ENCODE data around the gene SLC51A.
"Not testable (repeated sequence)": the region's sequence is repeated elsewhere in the genome, so short reads cannot be mapped to it uniquely, and the experiment has no call there.

SLC51A gene

GRCh38 chr3:196240424-196240823 is 24.1 kb downstream of the SLC51A start:
- WGBS (ENCODE audit: insufficient coverage, insufficient read length) = no CpG with 5 or more reads among the region's 4 CpGs
- H3K4me3 ChIP-seq (ENCODE audit: low read length) = no peak overlapping the region
- no peaks in the 10 kb centered on the region for H3K4me1 ChIP-seq (ENCODE audit: control insufficient read depth, insufficient read depth, low read length)
- no peaks in the 10 kb centered on the region for H3K9me3 ChIP-seq (ENCODE audit: control insufficient read depth, insufficient read depth, low read length)
- DNase-seq (ENCODE audit: low read depth, low spot score) = no peak
- peaks cover 3% of the 10 kb centered on the region; the same call in 1 of the 2 replicates for H3K36me3 ChIP-seq (ENCODE audit: control insufficient read depth, insufficient read depth, low read length)
- H3K27me3 ChIP-seq (ENCODE audit: control insufficient read depth, insufficient read depth, low read length) = no peaks in the 10 kb centered on the region
- H3K27ac ChIP-seq (ENCODE audit: low read length) = no peak overlapping the region

- no peak overlapping the region for H3K4me3 ChIP-seq (ENCODE audit: low read length)
- no peak overlapping the region for H3K27ac ChIP-seq (ENCODE audit: low read length)
- H3K27me3 ChIP-seq (ENCODE audit: control insufficient read depth, insufficient read depth, low read length) = no peaks in the 10 kb centered on the region
- DNase-seq (ENCODE audit: low read depth, low spot score) = no peak
- no peaks in the 10 kb centered on the region for H3K4me1 ChIP-seq (ENCODE audit: control insufficient read depth, insufficient read depth, low read length)
- no peaks in the 10 kb centered on the region for H3K9me3 ChIP-seq (ENCODE audit: control insufficient read depth, insufficient read depth, low read length)
- WGBS (ENCODE audit: insufficient coverage, insufficient read length) = no CpG with 5 or more reads among the region's 8 CpGs
- peaks cover 3% of the 10 kb centered on the region; the same call in 1 of the 2 replicates for H3K36me3 ChIP-seq (ENCODE audit: control insufficient read depth, insufficient read depth, low read length)
Measured at GRCh38 chr3:196241704-196242103, 25.4 kb downstream of the SLC51A start.

GRCh38 chr3:196244166-196244565 is 27.8 kb downstream of the SLC51A start:
- H3K27ac ChIP-seq (ENCODE audit: low read length); H3K4me1 ChIP-seq (ENCODE audit: control insufficient read depth, insufficient read depth, low read length); H3K9me3 ChIP-seq (ENCODE audit: control insufficient read depth, insufficient read depth, low read length); H3K4me3 ChIP-seq (ENCODE audit: low read length); H3K27me3 ChIP-seq (ENCODE audit: control insufficient read depth, insufficient read depth, low read length); DNase-seq (ENCODE audit: low read depth, low spot score); H3K36me3 ChIP-seq (ENCODE audit: control insufficient read depth, insufficient read depth, low read length): not testable (repeated sequence)
- no CpG with 5 or more reads among the region's 34 CpGs for WGBS (ENCODE audit: insufficient coverage, insufficient read length)

- Histone ChIP-seq H3K27me3 (ENCODE audit: control insufficient read depth, insufficient read depth, low read length) (no peaks in the 10 kb centered on the region), H3K4me3 (ENCODE audit: low read length) (no peak overlapping the region), H3K36me3 (ENCODE audit: control insufficient read depth, insufficient read depth, low read length) (peaks cover 4% of the 10 kb centered on the region; the same call in 1 of the 2 replicates), H3K27ac (ENCODE audit: low read length) (no peak overlapping the region), H3K4me1 (ENCODE audit: control insufficient read depth, insufficient read depth, low read length) (no peaks in the 10 kb centered on the region), H3K9me3 (ENCODE audit: control insufficient read depth, insufficient read depth, low read length) (no peaks in the 10 kb centered on the region)
- no CpG with 5 or more reads among the region's 13 CpGs for WGBS (ENCODE audit: insufficient coverage, insufficient read length)
- no peak for DNase-seq (ENCODE audit: low read depth, low spot score)
Measured at GRCh38 chr3:196246612-196247308, 30.4 kb downstream of the SLC51A start.

GRCh38 chr3:196251918-196252317 is 35.6 kb downstream of the SLC51A start:
- Histone ChIP-seq H3K4me1 (ENCODE audit: control insufficient read depth, insufficient read depth, low read length) (no peaks in the 10 kb centered on the region), H3K27me3 (ENCODE audit: control insufficient read depth, insufficient read depth, low read length) (no peaks in the 10 kb centered on the region), H3K9me3 (ENCODE audit: control insufficient read depth, insufficient read depth, low read length) (no peaks in the 10 kb centered on the region), H3K36me3 (ENCODE audit: control insufficient read depth, insufficient read depth, low read length) (peaks cover 2% of the 10 kb centered on the region; the same call in 1 of the 2 replicates), H3K4me3 (ENCODE audit: low read length) (no peak overlapping the region), H3K27ac (ENCODE audit: low read length) (no peak overlapping the region)
- no CpG with 5 or more reads among the region's 16 CpGs for WGBS (ENCODE audit: insufficient coverage, insufficient read length)
- DNase-seq (ENCODE audit: low read depth, low spot score) = no peak

GRCh38 chr3:196254376-196255283 is 38.3 kb downstream of the SLC51A start:
- 100% methylated on average over 1 of the region's 5 CpGs for WGBS (ENCODE audit: insufficient coverage, insufficient read length)

GRCh38 chr3:196255776-196256175 is 39.4 kb downstream of the SLC51A start:
- Histone ChIP-seq H3K4me1 (ENCODE audit: control insufficient read depth, insufficient read depth, low read length) (no peaks in the 10 kb centered on the region), H3K27ac (ENCODE audit: low read length) (no peak overlapping the region), H3K9me3 (ENCODE audit: control insufficient read depth, insufficient read depth, low read length) (no peaks in the 10 kb centered on the region), H3K27me3 (ENCODE audit: control insufficient read depth, insufficient read depth, low read length) (no peaks in the 10 kb centered on the region), H3K36me3 (ENCODE audit: control insufficient read depth, insufficient read depth, low read length) (no peaks in the 10 kb centered on the region; the same call in 1 of the 2 replicates), H3K4me3 (ENCODE audit: low read length) (no peak overlapping the region)
- WGBS (ENCODE audit: insufficient coverage, insufficient read length) = no CpG with 5 or more reads among the region's 1 CpG
- DNase-seq (ENCODE audit: low read depth, low spot score) = no peak

More at GRCh38 chr3:196254376-196255283, 38.3 kb downstream of the SLC51A start:
- Histone ChIP-seq H3K4me1 (ENCODE audit: control insufficient read depth, insufficient read depth, low read length) (no peaks in the 10 kb centered on the region), H3K27me3 (ENCODE audit: control insufficient read depth, insufficient read depth, low read length) (no peaks in the 10 kb centered on the region), H3K36me3 (ENCODE audit: control insufficient read depth, insufficient read depth, low read length) (no peaks in the 10 kb centered on the region; the same call in 1 of the 2 replicates), H3K4me3 (ENCODE audit: low read length) (no peak overlapping the region), H3K27ac (ENCODE audit: low read length) (no peak overlapping the region), H3K9me3 (ENCODE audit: control insufficient read depth, insufficient read depth, low read length) (no peaks in the 10 kb centered on the region)
- DNase-seq (ENCODE audit: low read depth, low spot score) = no peak

- Histone ChIP-seq H3K27me3 (ENCODE audit: control insufficient read depth, insufficient read depth, low read length) (no peaks in the 10 kb centered on the region), H3K27ac (ENCODE audit: low read length) (no peak overlapping the region), H3K4me1 (ENCODE audit: control insufficient read depth, insufficient read depth, low read length) (no peaks in the 10 kb centered on the region), H3K36me3 (ENCODE audit: control insufficient read depth, insufficient read depth, low read length) (no peaks in the 10 kb centered on the region; the same call in 1 of the 2 replicates), H3K9me3 (ENCODE audit: control insufficient read depth, insufficient read depth, low read length) (no peaks in the 10 kb centered on the region), H3K4me3 (ENCODE audit: low read length) (no peak overlapping the region)
- no CpG with 5 or more reads among the region's 4 CpGs for WGBS (ENCODE audit: insufficient coverage, insufficient read length)
- no peak for DNase-seq (ENCODE audit: low read depth, low spot score)
Measured at GRCh38 chr3:196260784-196261183, 44.5 kb downstream of the SLC51A start.

- no CpG with 5 or more reads among the region's 7 CpGs for WGBS (ENCODE audit: insufficient coverage, insufficient read length)
- Histone ChIP-seq H3K4me1 (ENCODE audit: control insufficient read depth, insufficient read depth, low read length) (no peaks in the 10 kb centered on the region), H3K4me3 (ENCODE audit: low read length) (no peak overlapping the region), H3K27me3 (ENCODE audit: control insufficient read depth, insufficient read depth, low read length) (no peaks in the 10 kb centered on the region), H3K9me3 (ENCODE audit: control insufficient read depth, insufficient read depth, low read length) (no peaks in the 10 kb centered on the region), H3K36me3 (ENCODE audit: control insufficient read depth, insufficient read depth, low read length) (no peaks in the 10 kb centered on the region), H3K27ac (ENCODE audit: low read length) (no peak overlapping the region)
- DNase-seq (ENCODE audit: low read depth, low spot score) = no peak
Measured at GRCh38 chr3:196263819-196264218, 47.5 kb downstream of the SLC51A start.

GRCh38 chr3:196268284-196269163 is 52.2 kb downstream of the SLC51A start:
- no CpG with 5 or more reads among the region's 9 CpGs for WGBS (ENCODE audit: insufficient coverage, insufficient read length)
- H3K4me1 ChIP-seq (ENCODE audit: control insufficient read depth, insufficient read depth, low read length) = no peaks in the 10 kb centered on the region
- no peak overlapping the region for H3K4me3 ChIP-seq (ENCODE audit: low read length)
- H3K36me3 ChIP-seq (ENCODE audit: control insufficient read depth, insufficient read depth, low read length) = no peaks in the 10 kb centered on the region
- no peak overlapping the region for H3K27ac ChIP-seq (ENCODE audit: low read length)
- H3K27me3 ChIP-seq (ENCODE audit: control insufficient read depth, insufficient read depth, low read length) = no peaks in the 10 kb centered on the region
- no peak for DNase-seq (ENCODE audit: low read depth, low spot score)
- H3K9me3 ChIP-seq (ENCODE audit: control insufficient read depth, insufficient read depth, low read length) = no peaks in the 10 kb centered on the region
